HuH-7.5 (cell line): ENCODE results near the gene KDR.

Experiments used
- DNase-seq: peaks from one replicate; pipeline ENCODE4 v3.0.0; 2011; ENCODE audit warnings: low spot score

The KDR gene

DNA sequence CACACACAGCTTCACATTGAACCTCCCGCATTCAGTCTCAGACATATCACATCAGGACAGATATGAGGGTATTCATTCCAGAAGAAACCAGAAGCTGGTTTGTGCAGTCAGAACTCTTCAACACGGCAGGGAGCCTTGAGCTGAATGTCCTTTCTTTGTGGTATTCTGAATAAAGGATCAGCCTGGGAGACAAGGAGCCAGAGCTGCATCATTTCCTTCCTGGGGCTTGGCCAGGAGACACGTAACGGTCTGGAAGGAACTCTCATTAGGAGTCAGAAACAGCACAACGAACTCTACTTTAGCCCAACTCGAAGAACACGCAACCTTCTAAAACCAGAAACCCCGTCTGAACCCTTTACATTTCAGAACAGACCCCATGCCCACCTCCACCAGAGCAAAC is 46.4 kb downstream of the KDR start:
- no peak for DNase-seq

DNA sequence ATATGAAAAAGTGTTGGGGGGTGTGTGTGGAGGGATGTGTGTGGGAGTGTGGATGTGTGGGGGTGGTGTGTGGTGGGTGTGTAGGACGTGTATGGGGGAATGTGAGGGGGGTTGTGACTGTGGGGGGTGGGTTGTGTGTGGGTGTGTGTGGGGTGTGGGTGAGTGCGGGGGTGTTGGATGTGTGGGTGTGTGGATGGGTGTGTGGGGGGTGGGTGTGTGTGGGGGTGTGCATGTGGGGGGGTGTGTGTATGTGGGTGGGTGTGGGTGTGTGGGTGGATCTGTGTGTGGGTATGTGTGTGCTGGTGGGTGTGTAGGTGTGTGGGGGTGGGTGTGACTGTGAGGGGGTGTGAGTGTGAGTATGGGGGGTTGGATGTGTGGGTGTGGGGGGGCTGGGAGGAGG is 47.8 kb downstream of the KDR start:
- no peak for DNase-seq

DNA sequence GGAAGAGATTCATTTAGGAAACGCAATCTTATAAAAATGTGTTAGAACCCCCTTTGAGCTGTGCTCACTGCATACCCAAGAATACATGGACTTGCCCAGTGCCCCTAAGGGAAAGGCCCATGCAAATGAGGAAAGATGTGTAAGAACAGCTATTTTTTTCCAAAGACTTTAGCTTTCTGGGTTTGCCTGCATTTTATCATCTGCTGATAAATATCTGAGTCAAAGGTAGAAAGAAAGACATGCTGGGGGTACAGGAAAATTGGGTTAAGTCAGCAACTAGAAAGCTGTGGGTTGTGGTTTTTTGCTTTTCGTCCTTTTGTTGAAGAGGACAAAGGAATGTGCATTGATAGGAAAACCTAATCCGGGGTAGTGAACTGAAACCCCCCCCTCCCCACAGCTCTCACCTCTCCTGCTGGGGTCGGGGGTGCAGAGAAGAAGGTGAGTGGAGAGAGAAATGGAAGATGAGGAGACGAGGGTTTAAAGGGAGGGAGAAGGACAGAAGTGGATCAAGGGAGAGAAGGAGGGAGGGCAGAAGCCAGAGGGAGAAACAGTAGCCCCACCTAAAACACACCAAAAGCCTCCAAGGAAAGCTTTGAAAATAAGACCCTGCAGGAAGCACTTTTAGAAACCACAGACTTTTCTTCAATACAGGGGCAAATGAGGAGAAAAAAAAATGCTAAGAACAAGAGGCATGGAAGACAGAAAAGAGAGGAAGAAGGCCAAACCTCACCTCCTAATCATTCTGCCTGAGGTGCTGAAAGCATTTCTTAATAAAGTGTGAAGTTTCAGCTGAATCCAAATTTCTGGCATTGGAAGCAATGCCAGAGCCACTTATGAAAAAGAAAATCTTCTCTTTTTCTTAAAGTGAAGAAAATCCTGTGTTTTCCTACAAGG is 49.3 kb downstream of the KDR start:
- DNase-seq: no peak

DNA sequence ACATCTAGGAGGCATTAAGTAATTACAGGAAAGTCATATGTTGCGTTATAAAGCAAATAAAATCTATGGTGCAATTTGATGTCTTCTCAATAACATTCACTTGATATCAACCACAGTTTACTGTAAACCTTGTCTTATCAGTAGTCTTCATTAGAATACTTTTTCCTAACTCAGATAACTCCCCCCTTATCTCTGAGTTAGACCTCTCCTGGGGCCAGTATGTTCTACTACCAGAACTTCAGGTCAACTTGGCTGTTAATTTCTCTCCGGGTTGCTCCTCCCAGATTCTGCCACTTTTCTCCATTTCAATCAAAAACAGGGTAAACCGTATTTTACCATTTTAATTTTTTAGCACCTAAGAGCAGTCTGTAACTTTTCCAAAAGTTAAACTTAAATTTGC is 50.0 kb downstream of the KDR start:
- DNase-seq: no peak

DNA sequence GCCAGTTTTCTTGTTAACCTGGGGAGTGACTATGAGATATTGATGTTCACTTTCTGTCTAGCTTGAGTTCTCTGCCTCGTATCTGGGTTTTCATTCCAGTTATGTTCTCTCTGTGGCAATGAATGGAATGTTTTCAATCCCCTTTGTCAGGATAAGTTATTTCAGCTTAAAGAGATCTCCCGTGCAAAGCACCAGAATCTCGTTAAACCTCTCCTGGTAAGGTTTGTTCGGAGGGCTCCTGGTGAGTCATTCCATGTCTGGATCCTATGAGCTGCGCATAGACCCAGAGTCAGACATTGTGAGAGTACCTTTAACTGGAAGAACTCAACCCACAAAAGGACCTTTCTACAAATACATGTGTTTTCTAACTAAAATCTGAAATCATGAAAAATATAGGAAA is 51.0 kb downstream of the KDR start:
- DNase-seq: no peak

DNA sequence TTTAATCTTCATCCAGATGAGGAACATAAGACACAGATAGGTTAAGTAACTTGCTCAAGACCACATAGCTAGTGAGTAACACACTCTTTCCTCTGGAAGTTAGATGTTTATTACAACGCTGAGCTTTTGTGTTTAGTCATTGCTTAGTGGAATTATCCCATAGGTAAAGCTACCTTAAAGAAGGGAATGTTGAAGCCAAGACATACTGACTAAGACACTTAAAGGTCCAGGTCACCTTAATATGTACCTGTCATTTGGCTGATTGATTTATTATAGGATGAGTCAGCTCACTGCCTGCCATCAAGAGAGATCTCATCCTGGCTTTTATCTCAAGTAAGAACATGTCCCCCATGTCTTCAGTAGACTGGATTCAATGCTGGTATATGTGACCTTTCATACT is 53.4 kb downstream of the KDR start:
- no peak for DNase-seq

DNA sequence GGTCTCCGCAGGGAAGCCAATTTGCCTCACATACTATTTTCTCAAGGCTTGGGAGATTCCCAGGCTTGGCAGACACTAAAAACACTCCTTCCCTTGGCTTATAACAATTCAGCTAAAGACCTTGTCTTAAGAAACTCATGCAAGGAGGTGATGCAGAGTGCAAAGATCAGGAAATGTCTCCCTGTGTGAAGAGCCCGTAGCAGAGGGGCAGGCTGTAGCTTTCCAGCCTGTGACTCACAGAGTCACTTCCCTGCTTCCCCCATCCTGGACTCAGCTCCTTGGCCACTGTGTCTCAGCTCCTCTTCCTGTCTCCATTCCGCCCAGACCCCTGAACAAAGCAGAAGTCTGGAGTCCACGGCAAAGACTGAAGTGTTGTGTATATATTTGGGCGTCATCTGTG is 56.1 kb downstream of the KDR start:
- DNase-seq: no peak

DNA sequence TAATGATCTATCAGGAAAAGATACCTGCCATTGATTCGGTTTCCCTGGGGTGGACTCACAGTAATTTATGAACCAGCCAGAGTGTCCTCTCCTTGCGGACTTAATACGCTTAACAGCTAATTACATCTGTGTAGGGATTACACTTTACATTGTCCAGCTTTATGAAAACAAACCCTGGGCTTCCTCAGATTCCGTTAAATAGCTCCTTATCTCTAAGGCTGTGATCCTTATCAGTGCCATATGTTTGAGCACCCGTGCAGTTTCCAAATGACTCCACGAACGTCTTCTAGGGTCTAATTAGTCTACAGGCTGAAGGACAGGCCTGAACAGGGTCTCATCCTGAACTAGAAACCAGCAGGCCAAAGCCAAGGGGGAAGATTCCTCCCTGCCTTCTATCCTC is 56.9 kb downstream of the KDR start:
- no peak for DNase-seq

DNA sequence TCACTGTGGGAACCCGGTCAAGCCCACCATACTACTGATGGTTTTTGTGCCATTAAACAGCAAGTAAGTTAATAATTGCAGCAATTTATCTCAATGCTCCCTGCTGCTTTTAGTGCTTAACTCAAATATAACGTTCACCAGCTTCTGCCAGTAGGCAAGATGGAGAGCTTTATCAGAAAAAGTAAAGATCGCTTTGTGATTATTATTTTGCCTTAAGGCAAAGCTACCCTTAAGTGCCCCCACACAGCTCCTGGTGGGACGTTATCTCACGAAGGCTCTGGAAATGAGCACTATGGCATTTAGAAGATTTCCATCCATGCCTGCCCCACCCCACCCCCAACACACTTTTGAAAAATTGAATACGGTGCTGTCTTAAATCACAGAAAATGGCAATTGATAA is 59.4 kb downstream of the KDR start:
- no peak for DNase-seq

DNA sequence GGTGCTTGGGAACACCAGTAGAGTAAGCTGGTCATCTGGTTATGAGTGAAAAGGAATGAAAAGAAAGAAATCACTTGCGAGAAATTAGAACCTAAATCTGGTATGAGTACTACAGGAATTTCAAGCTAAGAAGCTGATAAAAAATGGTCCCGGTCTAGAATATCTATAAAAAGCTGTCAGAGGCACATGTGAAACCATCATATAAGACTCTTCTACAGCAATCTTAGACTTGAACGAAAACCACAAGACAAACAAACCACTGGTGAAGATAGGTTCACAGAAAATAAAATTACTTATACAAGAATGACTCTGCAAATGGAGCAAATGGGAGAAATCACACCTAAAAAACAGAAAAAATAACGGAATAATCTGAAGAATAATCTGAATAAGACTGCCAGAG is 69.9 kb downstream of the KDR start:
- DNase-seq: no peak

DNA sequence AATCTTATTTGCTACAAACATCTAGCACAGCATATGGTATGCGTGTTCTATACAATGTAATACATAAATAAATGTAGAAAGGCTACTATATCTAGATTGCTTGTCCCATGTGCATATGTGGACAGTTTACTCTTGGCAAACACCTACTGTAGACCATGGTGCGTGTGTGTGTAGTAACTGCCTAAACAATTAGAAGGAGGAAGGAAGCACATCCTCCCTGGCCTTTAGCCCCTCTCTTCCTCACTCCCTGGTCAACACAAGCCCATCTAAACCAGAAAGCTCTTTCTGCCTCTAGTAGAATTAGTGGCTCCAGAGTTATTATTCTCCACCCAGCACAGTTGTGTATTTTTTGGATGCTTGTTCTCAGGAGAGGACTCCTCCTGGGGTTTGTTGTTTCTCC is 73.9 kb downstream of the KDR start:
- no peak for DNase-seq

DNA sequence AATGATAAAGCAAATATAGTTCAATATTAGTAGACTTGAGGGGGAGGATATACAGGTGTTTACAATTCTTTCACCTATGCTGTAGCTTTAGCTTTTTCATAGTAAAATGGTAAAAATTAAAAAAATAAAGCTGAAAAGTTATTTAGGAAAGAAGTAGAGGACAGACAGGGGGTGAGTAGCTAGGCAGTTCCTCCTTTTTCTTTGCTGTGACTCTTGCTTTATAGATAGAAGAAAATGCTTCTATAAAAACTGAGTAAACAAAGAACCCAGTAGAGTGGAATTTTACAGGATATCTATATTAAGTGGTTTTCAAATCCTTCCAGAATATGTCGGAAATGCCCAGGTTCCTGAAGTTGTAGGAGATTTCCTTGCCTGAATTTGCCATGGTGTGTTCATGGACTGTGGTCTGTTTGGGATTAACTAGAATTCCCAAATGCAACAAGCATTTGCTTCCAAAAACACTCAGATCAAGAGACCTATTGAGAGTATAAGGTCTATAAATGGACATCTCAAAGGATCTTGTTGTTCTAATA is 74.9 kb downstream of the KDR start:
- no peak for DNase-seq

DNA sequence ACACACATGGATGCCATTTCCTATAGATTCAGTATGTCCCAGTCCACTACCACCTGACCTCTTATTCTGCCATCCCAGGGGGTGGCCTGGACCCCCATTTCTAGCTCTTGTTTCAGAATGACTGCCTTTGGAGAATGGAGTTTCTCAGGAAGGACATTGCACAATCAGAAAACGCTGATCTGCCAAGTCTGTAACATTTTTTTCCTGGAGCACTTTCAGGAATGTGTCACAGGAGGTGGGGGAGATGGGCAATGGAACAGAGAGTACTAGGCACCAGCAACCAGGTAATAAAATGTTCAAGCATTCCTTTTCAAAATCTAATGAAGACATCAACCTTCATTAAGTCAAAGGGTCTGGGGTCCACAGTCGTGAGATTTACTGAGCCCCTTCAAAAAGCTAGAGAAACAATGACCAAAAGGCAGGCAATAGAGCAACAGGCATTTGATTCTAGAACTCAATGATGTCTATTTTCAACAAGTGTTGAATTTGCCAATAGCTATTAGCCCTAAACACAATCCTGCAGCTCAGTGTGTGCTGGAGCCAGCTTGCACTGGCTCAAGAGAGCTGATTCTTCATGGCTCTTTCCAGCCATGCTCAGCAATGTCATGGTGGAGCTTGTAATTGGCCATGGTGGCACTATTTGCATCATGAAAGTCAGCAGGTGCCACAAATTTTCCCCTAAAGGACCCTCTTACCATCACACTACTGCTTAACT is 87.1 kb downstream of the KDR start:
- DNase-seq: no peak

DNA sequence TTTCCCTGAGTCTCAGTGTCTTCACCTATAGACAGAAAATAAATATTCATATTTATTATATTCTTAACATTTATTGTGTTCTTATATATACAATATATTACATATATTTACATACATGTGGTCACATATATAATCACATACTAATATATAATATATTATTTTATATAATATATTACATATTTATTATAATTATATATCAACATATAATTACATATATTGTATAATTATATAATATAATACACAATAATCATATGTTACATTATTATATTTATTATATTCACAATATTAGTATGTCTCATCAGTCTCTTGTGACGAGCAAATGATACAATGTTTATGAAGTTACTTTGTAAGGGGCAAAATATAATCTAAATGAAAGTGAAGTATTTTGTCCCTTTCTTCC is 87.7 kb downstream of the KDR start:
- DNase-seq: no peak

DNA sequence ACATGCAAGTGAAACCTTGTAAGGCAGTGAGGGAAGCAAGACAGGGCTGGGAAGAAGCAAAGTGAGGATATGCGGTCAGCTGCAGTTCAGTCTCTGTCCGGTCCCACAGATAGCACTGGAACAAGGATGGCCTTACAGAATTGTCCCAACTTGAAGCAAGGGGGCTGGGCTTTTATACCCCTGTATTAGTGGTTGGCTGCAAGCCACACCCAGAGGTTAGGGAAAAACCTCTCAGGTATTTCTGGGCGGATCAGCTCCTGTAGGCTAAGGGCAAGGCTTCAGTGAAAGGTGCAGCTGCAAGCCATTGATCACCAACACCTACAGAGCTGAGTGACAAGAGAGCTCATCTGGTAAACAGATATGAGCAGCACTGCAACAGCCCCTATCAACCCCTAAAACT is 89.0 kb downstream of the KDR start:
- no peak for DNase-seq

DNA sequence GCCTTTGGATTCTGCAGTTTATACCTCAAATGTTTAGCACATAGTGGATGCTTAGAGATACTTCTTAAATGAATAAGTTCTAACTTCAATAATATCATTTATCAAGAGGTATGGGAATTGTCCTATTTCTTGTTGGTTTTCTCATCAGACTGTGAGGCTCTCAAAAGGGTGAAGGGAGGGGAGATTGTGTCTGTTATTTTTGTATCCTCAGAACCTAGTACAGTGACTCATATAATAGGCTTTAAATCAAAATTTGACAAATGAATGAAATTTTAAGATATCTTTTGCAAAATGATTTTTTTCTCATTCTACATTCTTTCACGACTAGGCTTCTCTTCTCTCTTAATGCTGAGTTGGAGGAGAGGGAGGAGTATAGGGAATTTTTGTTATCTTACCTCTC is 89.5 kb downstream of the KDR start:
- DNase-seq: no peak

DNA sequence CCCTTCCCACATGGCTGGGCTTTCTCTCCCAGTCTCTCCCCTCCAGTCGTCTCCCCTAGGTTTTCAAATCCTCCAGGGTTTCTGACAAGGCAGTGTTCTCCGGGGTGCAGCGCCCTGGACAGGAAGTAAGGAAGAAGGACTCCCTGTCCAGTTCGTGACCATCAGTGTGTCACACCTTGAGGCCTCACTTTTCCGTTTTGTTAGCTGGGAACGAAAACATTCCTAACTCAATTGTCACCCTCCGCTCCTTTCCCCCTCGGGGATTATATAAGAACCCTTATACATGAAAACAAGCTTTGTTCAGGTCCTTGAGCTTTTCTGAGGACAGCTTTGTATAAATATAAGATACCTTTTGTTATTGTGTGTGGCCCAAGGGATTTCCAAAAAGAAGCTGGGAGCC is 92.1 kb downstream of the KDR start:
- no peak for DNase-seq

DNA sequence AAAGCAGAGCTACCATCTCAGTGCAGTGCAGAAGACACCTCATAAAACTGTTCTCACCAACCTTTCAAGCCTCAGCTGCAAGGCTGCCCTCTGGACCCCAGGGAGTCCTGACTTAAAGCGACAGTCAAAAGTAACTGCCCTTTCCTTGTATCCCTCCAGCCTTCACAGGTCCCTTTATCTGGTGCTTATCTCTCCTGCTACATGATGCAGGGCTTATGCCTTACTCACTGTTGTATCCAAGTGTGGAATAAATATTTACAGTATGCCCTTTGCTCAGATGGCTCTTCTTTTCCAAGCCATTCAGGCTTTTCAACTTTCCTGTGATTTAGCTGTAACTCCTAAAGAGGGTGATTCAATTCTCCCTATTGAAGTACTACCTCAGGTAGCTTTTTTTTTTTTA is 92.6 kb downstream of the KDR start:
- no peak for DNase-seq

DNA sequence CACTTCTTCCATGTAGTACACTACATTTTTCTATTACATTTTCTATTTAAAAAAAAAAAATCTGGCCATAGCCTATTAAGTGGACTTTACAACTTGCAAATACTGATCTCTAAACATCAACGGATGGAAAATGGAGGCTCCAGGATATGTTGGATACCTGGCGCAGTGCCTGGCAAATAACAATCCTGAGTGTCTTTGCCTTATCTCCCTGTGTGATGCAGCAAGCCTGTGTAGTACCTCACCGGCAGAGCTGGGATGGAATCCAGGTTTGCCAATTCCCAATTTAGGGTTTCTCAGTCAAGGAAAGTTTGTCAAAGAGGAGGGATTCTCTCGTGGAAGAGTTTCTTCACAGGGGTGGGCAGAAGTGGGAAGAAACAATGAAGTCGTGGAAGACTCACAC is 93.2 kb downstream of the KDR start:
- DNase-seq: no peak

DNA sequence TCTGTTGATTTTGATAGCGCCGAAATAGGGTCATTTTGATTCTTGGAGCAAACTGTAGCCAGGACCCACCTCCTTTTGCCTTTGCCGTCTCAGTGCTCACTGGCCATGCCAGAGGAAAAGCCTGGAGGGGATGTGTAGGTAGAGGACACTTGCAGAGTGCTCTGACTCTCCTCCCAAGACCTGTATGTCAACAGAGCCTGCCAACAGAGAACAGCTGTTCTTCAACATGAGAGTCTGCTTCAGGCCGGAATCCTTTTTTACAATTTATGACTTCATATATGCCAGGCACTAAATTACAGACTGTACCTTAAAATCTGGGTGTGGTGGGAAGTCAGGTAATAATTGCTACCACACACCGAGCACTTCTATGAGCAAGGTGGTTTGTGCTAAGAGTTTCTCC is 94.2 kb downstream of the KDR start:
- DNase-seq: no peak

DNA sequence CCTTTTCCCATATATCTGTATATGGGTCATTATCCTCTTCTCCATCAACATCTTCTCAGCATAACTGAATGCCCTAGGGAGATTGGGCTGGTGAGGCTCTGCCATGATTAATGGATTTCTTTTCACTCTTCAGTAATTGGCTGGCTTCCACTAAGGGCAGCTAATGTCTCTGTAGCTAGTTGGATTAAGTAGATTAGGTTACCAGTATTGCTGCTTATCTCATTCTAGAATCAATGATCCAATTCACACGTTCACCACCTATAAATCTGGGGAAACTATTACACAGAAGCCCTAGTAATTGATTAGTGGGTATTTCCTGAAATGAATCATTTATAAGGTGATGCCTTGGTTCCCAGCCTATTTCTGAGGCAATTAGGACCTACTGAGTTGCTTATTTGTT is 94.8 kb downstream of the KDR start:
- no peak for DNase-seq

DNA sequence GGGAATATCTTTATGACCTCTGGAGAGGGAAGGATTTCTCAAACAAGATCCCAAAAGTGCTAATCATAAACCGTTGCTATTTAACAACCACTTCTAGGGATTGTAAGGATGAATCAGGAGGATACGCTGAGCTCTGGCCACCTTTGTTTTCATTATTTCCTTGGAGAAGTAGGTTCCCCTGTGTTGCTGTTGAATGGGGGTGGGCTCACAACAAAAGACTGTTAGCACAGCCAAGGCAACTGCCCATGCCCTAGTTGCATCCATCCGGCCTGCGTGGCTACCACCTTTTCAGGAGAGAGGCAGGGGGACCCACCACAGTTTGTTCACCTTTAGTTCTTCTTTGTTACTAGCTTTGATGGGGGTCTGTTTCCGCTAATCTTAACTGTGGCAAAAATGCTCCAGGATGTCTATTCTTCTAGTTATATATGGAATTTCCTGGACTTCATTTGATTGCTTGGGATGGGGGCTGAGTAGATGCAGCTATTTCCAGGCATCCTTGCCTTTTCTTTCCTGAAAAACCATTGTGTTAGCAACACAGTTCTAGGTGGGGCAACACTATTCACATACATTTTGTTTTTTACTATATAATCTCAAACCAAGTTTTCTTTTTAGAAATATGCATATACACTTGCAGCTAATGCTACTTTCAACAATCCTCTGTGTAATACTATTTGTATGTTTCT is 95.4 kb downstream of the KDR start:
- no peak for DNase-seq

DNA sequence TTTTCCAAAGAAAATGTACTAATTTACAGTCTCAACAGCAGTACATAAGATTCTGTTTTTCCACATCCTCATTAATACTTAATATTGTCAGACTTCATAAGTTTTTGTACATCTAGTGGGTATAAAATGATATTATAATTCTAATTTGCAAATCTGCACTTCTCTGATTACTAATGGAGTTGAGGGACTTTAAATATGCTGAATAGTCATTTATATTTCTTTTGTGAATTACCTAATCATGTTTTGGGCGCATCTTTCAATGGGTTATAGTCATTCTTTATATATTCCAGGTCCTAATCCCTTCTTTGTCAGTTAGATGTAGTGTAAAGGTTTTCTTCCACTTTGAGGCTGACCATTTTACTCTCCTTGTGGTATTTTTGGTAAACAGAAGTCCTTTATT is 96.1 kb downstream of the KDR start:
- DNase-seq: no peak
